ENCODE measurements around the gene IRF5.

Gene IRF5

GRCh38 chr7:128931965-128932861, 5.5 kb upstream of the IRF5 start:
- no peaks in the 10 kb centered on the region for H3K4me1 ChIP-seq (ENCODE audit: insufficient read depth, insufficient read length)
- H3K4me3 ChIP-seq (ENCODE audit: insufficient read length, low read depth) = no peak overlapping the region
- H3K9ac ChIP-seq (ENCODE audit: insufficient read length, low read depth) = no peak overlapping the region
- peaks cover 6% of the 10 kb centered on the region; the same call in 1 of the 2 replicates for H3K9me3 ChIP-seq (ENCODE audit: insufficient read depth, low read length)
- H3K36me3 ChIP-seq (ENCODE audit: insufficient read depth, insufficient read length, low read length) = no peaks in the 10 kb centered on the region
- TF ChIP-seq ZNF274 (IDR thresholded peaks at IDR 0.05; ENCODE audit: low read depth, low read length) (no peak), YY1 (IDR thresholded peaks at IDR 0.05; ENCODE audit: insufficient read depth, insufficient read length) (no peak), SUZ12 (IDR thresholded peaks at IDR 0.05; ENCODE audit: extremely low read depth, insufficient read depth, insufficient read length) (no peak)
- no peak for DNase-seq (ENCODE audit: low read depth, low spot score)
- peaks cover 29% of the 10 kb centered on the region for H3K27me3 ChIP-seq (ENCODE audit: insufficient read depth, insufficient read length)

- no peak overlapping the region for H3K4me3 ChIP-seq (ENCODE audit: insufficient read length, low read depth)
- no peak for DNase-seq (ENCODE audit: low read depth, low spot score)
- peaks cover 35% of the 10 kb centered on the region for H3K27me3 ChIP-seq (ENCODE audit: insufficient read depth, insufficient read length)
- H3K36me3 ChIP-seq (ENCODE audit: insufficient read depth, insufficient read length, low read length) = no peaks in the 10 kb centered on the region
- peaks cover 6% of the 10 kb centered on the region; the same call in 1 of the 2 replicates for H3K9me3 ChIP-seq (ENCODE audit: insufficient read depth, low read length)
- H3K4me1 ChIP-seq (ENCODE audit: insufficient read depth, insufficient read length) = peaks cover 4% of the 10 kb centered on the region
- no peak overlapping the region for H3K9ac ChIP-seq (ENCODE audit: insufficient read length, low read depth)
- TF ChIP-seq ZNF274 (IDR thresholded peaks at IDR 0.05; ENCODE audit: low read depth, low read length) (no peak), SUZ12 (IDR thresholded peaks at IDR 0.05; ENCODE audit: extremely low read depth, insufficient read depth, insufficient read length) (no peak), YY1 (IDR thresholded peaks at IDR 0.05; ENCODE audit: insufficient read depth, insufficient read length) (no peak)
These were observed 4.9 kb upstream of the IRF5 start for GRCh38 chr7:128932862-128933179.

GRCh38 chr7:128933180-128933891, 4.4 kb upstream of the IRF5 start:
- no peak for TF ChIP-seq ZNF274 (IDR thresholded peaks at IDR 0.05; ENCODE audit: low read depth, low read length)
- no peak for TF ChIP-seq YY1 (IDR thresholded peaks at IDR 0.05; ENCODE audit: insufficient read depth, insufficient read length)
- TF ChIP-seq SUZ12 (IDR thresholded peaks at IDR 0.05; ENCODE audit: extremely low read depth, insufficient read depth, insufficient read length) = no peak
- H3K4me3 ChIP-seq (ENCODE audit: insufficient read length, low read depth) = no peak overlapping the region
- DNase-seq (ENCODE audit: low read depth, low spot score) = no peak
- peaks cover 40% of the 10 kb centered on the region for H3K27me3 ChIP-seq (ENCODE audit: insufficient read depth, insufficient read length)
- H3K9ac ChIP-seq (ENCODE audit: insufficient read length, low read depth) = no peak overlapping the region
- H3K9me3 ChIP-seq (ENCODE audit: insufficient read depth, low read length) = peaks cover 2% of the 10 kb centered on the region; the same call in 1 of the 2 replicates
- no peaks in the 10 kb centered on the region for H3K36me3 ChIP-seq (ENCODE audit: insufficient read depth, insufficient read length, low read length)
- peaks cover 4% of the 10 kb centered on the region for H3K4me1 ChIP-seq (ENCODE audit: insufficient read depth, insufficient read length)

- DNase-seq (ENCODE audit: low read depth, low spot score) = no peak
- Histone ChIP-seq H3K4me1 (ENCODE audit: insufficient read depth, insufficient read length) (peaks cover 9% of the 10 kb centered on the region), H3K36me3 (ENCODE audit: insufficient read depth, insufficient read length, low read length) (no peaks in the 10 kb centered on the region), H3K9me3 (ENCODE audit: insufficient read depth, low read length) (no peaks in the 10 kb centered on the region), H3K27me3 (ENCODE audit: insufficient read depth, insufficient read length) (peaks cover 53% of the 10 kb centered on the region), H3K9ac (ENCODE audit: insufficient read length, low read depth) (no peak overlapping the region), H3K4me3 (ENCODE audit: insufficient read length, low read depth) (no peak overlapping the region)
- no peak for TF ChIP-seq YY1 (IDR thresholded peaks at IDR 0.05; ENCODE audit: insufficient read depth, insufficient read length)
- TF ChIP-seq SUZ12 (IDR thresholded peaks at IDR 0.05; ENCODE audit: extremely low read depth, insufficient read depth, insufficient read length) = no peak
- TF ChIP-seq ZNF274 (IDR thresholded peaks at IDR 0.05; ENCODE audit: low read depth, low read length) = no peak
These were observed 3.1 kb upstream of the IRF5 start for GRCh38 chr7:128934361-128935341.

- H3K9me3 ChIP-seq (ENCODE audit: insufficient read depth, low read length) = no peaks in the 10 kb centered on the region
- TF ChIP-seq SUZ12 (IDR thresholded peaks at IDR 0.05; ENCODE audit: extremely low read depth, insufficient read depth, insufficient read length) (no peak), YY1 (IDR thresholded peaks at IDR 0.05; ENCODE audit: insufficient read depth, insufficient read length) (no peak), ZNF274 (IDR thresholded peaks at IDR 0.05; ENCODE audit: low read depth, low read length) (no peak)
- no peak overlapping the region for H3K9ac ChIP-seq (ENCODE audit: insufficient read length, low read depth)
- peaks cover 58% of the 10 kb centered on the region for H3K27me3 ChIP-seq (ENCODE audit: insufficient read depth, insufficient read length)
- no peak for DNase-seq (ENCODE audit: low read depth, low spot score)
- H3K36me3 ChIP-seq (ENCODE audit: insufficient read depth, insufficient read length, low read length) = no peaks in the 10 kb centered on the region
- H3K4me1 ChIP-seq (ENCODE audit: insufficient read depth, insufficient read length) = peaks cover 9% of the 10 kb centered on the region
- no peak overlapping the region for H3K4me3 ChIP-seq (ENCODE audit: insufficient read length, low read depth)
These were observed 2.4 kb upstream of the IRF5 start for GRCh38 chr7:128935342-128935730.

GRCh38 chr7:128936798-128937197, 929 bp upstream of the IRF5 start:
- peaks cover 58% of the 10 kb centered on the region for H3K27me3 ChIP-seq (ENCODE audit: insufficient read depth, insufficient read length)
- no peaks in the 10 kb centered on the region for H3K9me3 ChIP-seq (ENCODE audit: insufficient read depth, low read length)
- peaks cover 12% of the 10 kb centered on the region for H3K4me1 ChIP-seq (ENCODE audit: insufficient read depth, insufficient read length)
- H3K4me3 ChIP-seq (ENCODE audit: insufficient read length, low read depth) = no peak overlapping the region
- H3K36me3 ChIP-seq (ENCODE audit: insufficient read depth, insufficient read length, low read length) = no peaks in the 10 kb centered on the region
- DNase-seq (ENCODE audit: low read depth, low spot score) = no peak
- no peak overlapping the region for H3K9ac ChIP-seq (ENCODE audit: insufficient read length, low read depth)
- TF ChIP-seq SUZ12 (IDR thresholded peaks at IDR 0.05; ENCODE audit: extremely low read depth, insufficient read depth, insufficient read length) (no peak), ZNF274 (IDR thresholded peaks at IDR 0.05; ENCODE audit: low read depth, low read length) (no peak), YY1 (IDR thresholded peaks at IDR 0.05; ENCODE audit: insufficient read depth, insufficient read length) (no peak)

All from NT2/D1 (cell line).